ENCODE measurements around the gene C1orf232.

DNA sequence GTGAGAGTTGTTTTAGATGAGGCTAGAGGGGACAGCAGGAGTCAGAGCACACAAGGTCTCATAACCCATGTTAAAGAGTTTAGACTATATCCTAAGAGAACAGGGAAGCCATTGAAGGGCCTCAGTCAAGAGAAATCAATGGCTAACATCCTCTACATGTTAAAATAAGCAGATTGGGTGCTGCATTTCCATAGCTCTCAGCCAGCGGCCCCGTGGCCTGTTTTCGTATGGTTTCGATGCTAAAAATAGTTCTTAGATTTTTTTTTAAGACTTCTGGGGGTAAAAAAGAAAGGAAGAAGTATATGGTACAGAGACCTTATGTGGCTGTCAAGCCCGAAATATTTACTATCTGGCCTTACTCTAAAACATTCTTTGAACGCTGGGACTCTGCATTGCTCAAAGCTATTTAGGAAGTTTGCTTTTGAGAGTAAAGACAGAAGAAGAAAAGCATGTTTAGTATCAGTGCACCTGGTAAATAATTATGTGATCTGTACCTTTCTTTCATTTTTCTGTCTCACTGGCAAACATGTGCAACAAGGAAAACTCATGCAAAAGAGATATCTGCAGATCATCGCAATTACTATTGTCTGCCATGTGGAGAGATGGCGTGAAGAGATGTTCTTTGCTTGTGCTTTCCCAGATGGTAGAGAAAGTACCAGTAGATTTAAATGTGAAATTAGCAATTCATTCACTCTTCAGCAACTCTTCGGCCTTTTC, 48.7 kb downstream of the C1orf232 start:
- TF ChIP-seq, protein P1, sequence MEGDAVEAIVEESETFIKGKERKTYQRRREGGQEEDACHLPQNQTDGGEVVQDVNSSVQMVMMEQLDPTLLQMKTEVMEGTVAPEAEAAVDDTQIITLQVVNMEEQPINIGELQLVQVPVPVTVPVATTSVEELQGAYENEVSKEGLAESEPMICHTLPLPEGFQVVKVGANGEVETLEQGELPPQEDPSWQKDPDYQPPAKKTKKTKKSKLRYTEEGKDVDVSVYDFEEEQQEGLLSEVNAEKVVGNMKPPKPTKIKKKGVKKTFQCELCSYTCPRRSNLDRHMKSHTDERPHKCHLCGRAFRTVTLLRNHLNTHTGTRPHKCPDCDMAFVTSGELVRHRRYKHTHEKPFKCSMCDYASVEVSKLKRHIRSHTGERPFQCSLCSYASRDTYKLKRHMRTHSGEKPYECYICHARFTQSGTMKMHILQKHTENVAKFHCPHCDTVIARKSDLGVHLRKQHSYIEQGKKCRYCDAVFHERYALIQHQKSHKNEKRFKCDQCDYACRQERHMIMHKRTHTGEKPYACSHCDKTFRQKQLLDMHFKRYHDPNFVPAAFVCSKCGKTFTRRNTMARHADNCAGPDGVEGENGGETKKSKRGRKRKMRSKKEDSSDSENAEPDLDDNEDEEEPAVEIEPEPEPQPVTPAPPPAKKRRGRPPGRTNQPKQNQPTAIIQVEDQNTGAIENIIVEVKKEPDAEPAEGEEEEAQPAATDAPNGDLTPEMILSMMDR (IDR thresholded peaks at IDR 0.05; ENCODE audit: low read length): no peak
- TF ChIP-seq EZH2 (IDR thresholded peaks at IDR 0.05; ENCODE audit: borderline replicate concordance, low read length): no peak

All from OCI-LY1 (cell line).